Endothelial cell (in vitro differentiated cells): ENCODE measurements around the gene GDF9. TPM values are rescaled to one million over a fixed set of nuclear protein-coding genes. Genes with fewer than 3 reads are reported as not detected.

Experiments used
- DNase-seq: peaks from one replicate; pipeline ENCODE4 v3.0.0; 2021; ENCODE audit warnings: low spot score
- H3K27ac Mint-ChIP-seq: one replicate; pipeline ENCODE4 v1.8.0; 2021; ENCODE audit warnings: mixed read lengths, inconsistent platforms; ENCODE audit not compliant: unreplicated experiment
- H3K27me3 Mint-ChIP-seq: one replicate; pipeline ENCODE4 v1.8.0; 2021; ENCODE audit warnings: mild to moderate bottlenecking, moderate library complexity, mixed read lengths, inconsistent platforms; ENCODE audit not compliant: unreplicated experiment
- H3K36me3 Mint-ChIP-seq: one replicate; pipeline ENCODE4 v1.8.0; 2021; ENCODE audit warnings: mild to moderate bottlenecking, low read depth, mixed read lengths, inconsistent platforms; ENCODE audit not compliant: unreplicated experiment
- H3K4me1 Mint-ChIP-seq: one replicate; pipeline ENCODE4 v1.8.0; 2021; ENCODE audit warnings: mild to moderate bottlenecking, mixed read lengths, inconsistent platforms; ENCODE audit not compliant: unreplicated experiment
- H3K4me3 Mint-ChIP-seq: one replicate; pipeline ENCODE4 v1.8.0; 2021; ENCODE audit warnings: mild to moderate bottlenecking, mixed read lengths, inconsistent platforms; ENCODE audit not compliant: unreplicated experiment
- H3K9me3 Mint-ChIP-seq: one replicate; pipeline ENCODE4 v1.8.0; 2021; ENCODE audit warnings: mixed read lengths, inconsistent platforms; ENCODE audit not compliant: unreplicated experiment
- CTCF ChIP-seq: fragments of 200-600 bp; sonication (generic); IDR thresholded peaks from one replicate; pipeline ENCODE4 v1.5.0; 2021; ENCODE audit warnings: antibody characterized with exemption; ENCODE audit not compliant: unreplicated experiment
- long read RNA-seq: library from polyadenylated mRNA; unstranded; transcript quantifications from one replicate; pipeline ENCODE4 v2.0.0, GENCODE V29; 2020; ENCODE audit not compliant: unreplicated experiment
- total RNA-seq: library from RNA; stranded (reverse); fragmentation: NEBNext Ultra II Directional; extraction: Animal tissue kit (Norgen Biotek cat#: 25700); gene quantifications from one replicate; pipeline ENCODE4 v1.2.1, GENCODE V29; 2021; ENCODE audit not compliant: unreplicated experiment

Gene GDF9, protein sequence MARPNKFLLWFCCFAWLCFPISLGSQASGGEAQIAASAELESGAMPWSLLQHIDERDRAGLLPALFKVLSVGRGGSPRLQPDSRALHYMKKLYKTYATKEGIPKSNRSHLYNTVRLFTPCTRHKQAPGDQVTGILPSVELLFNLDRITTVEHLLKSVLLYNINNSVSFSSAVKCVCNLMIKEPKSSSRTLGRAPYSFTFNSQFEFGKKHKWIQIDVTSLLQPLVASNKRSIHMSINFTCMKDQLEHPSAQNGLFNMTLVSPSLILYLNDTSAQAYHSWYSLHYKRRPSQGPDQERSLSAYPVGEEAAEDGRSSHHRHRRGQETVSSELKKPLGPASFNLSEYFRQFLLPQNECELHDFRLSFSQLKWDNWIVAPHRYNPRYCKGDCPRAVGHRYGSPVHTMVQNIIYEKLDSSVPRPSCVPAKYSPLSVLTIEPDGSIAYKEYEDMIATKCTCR
- total RNA-seq: 0.33 TPM
- long read RNA-seq: 0 reads

GRCh38 chr5:132866342-132867045 lies at the start of gene GDF9, which contains the start of gene UQCRQ:
TSS of gene GDF9 (minus strand) at chr5:132866469. CDS start at chr5:132864533, 1,936 bp downstream.
TSS of gene UQCRQ (plus strand) at chr5:132866642. CDS start at chr5:132866882, 240 bp downstream.
- peak within 1 kb of the TSS; percentile 98 for H3K27ac Mint-ChIP-seq
- TF ChIP-seq CTCF: no peak
- H3K9me3 Mint-ChIP-seq: no peaks in the 10 kb centered on the region
- H3K4me1 Mint-ChIP-seq: peaks cover 20% of the 10 kb centered on the region
- peak within 1 kb of the TSS; percentile 99 for H3K4me3 Mint-ChIP-seq
- H3K36me3 Mint-ChIP-seq: peaks cover 4% of the 10 kb centered on the region
- peak; percentile 89 for DNase-seq
- peaks cover 8% of the 10 kb centered on the region for H3K27me3 Mint-ChIP-seq

- H3K27ac Mint-ChIP-seq: no peak overlapping the region
Measured at GRCh38 chr5:132915681-132916080, 49.4 kb upstream of the GDF9 start.

GRCh38 chr5:132909702-132910101 lies 43.4 kb upstream of the GDF9 start:
- DNase-seq: no peak
- H3K36me3 Mint-ChIP-seq: peaks cover 18% of the 10 kb centered on the region
- H3K4me3 Mint-ChIP-seq: no peak overlapping the region
- no peak overlapping the region for H3K27ac Mint-ChIP-seq
- no peaks in the 10 kb centered on the region for H3K27me3 Mint-ChIP-seq
- H3K9me3 Mint-ChIP-seq: no peaks in the 10 kb centered on the region
- H3K4me1 Mint-ChIP-seq: peaks cover 13% of the 10 kb centered on the region
- TF ChIP-seq CTCF: no peak

More at GRCh38 chr5:132915681-132916080, 49.4 kb upstream of the GDF9 start:
- TF ChIP-seq CTCF: no peak
- Mint-ChIP-seq H3K36me3 (peaks cover 19% of the 10 kb centered on the region), H3K4me1 (no peaks in the 10 kb centered on the region), H3K4me3 (no peak overlapping the region), H3K27me3 (no peaks in the 10 kb centered on the region), H3K9me3 (no peaks in the 10 kb centered on the region)
- DNase-seq: no peak

DNA sequence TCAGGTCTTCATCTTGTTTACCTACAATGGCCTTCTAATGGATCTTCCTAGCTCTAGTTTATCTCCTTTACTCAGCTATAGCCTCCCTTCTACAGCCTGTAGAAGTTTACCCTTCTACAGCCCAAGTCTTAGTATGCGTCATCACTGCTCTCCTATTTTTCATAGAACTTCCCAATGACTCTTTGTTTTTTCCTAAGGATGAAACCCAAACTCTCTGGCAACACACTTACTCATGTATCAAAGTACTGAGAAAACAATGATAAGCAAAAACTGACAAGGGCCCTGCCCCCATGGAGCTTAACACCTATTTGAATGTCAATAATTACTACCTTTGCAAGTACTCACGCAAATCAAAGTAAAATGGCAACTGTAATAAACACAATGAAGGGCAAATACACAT lies 40.9 kb upstream of the GDF9 start:
- H3K9me3 Mint-ChIP-seq: no peaks in the 10 kb centered on the region
- H3K36me3 Mint-ChIP-seq: peaks cover 22% of the 10 kb centered on the region
- no peak for DNase-seq
- H3K4me3 Mint-ChIP-seq: no peak overlapping the region
- TF ChIP-seq CTCF: no peak
- peaks cover 13% of the 10 kb centered on the region for H3K4me1 Mint-ChIP-seq
- H3K27ac Mint-ChIP-seq: no peak overlapping the region
- no peaks in the 10 kb centered on the region for H3K27me3 Mint-ChIP-seq
